DMS 273 treated with DMSO at 0.1 percent for 48 hours (cell line): ENCODE results near the gene SRCAP.
"Not testable (repeated sequence)": the region's sequence is repeated elsewhere in the genome, so short reads cannot be mapped to it uniquely, and the experiment has no call there.

Experiments
- DNase-seq: peaks from one replicate; lab custom pipeline; 2025; lab: John Stamatoyannopoulos, UW

SRCAP gene

DNA sequence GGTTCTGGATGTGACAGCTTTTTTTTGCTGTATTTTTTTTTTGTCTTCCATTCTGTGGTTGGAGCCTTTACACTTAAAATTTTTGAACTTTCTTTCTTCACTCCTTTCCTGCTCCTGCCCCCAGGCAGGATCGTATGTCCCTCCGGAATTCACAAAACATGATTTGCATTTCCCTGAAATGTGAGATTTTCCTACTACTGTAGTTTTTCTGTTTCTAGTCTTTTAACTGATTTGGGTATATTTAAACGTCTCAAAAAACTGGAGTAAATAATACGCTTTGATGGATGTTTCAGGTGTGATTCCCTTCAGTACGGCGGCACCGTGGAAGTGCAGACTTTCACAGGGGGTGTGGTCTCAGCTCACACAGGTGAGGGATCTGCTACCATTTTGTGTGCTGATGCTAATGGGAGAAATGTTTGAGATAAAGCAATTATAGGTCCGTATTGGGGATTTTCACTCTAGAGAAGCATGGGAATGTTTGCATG, 686 bp downstream of the SRCAP start:
- no peak for DNase-seq

DNA sequence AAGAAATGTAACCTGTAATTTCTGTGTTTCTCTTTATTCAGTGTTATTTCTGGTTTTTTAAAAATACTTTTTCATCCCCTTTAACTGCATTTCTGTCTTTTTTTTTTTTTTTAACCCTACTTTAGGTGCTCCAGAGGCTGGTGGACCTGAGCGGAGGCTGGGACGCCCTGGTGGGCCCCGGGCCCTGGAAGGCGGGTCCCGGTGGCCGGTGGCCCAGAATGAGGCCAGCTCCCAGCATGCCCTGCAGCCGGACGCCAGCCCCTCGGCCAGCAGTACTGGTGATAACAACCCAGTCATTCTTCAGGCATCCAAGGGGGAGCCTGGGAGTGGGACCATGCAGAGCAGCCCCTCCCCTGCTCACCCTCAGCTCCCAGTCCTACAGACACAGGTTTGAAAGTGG, 1.5 kb downstream of the SRCAP start:
- no peak for DNase-seq

GRCh38 chr16:30700971-30701370, 2.0 kb downstream of the SRCAP start:
- no peak for DNase-seq

GRCh38 chr16:30703071-30703470, 4.1 kb downstream of the SRCAP start:
- not testable (repeated sequence) for DNase-seq

- DNase-seq: no peak
Observed at GRCh38 chr16:30703971-30704370, 5.0 kb downstream of the SRCAP start.

GRCh38 chr16:30706046-30706445, 7.1 kb downstream of the SRCAP start:
- no peak for DNase-seq

GRCh38 chr16:30710971-30711370, 12.0 kb downstream of the SRCAP start:
- no peak for DNase-seq

DNA sequence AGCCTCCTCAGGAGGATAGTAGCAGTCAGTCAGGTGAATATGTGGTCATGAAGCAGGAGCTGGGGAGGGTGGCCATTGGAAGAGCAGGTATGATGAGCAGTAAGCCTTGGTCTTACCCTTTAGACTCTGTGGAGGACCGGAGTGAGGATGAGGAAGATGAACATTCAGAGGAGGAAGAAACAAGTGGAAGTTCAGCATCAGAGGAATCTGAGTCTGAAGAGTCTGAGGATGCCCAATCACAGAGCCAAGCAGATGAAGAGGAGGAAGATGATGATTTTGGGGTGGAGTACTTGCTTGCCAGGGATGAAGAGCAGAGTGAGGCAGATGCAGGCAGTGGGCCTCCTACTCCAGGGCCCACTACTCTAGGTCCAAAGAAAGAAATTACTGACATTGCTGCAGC, 12.7 kb downstream of the SRCAP start:
- no peak for DNase-seq

DNA sequence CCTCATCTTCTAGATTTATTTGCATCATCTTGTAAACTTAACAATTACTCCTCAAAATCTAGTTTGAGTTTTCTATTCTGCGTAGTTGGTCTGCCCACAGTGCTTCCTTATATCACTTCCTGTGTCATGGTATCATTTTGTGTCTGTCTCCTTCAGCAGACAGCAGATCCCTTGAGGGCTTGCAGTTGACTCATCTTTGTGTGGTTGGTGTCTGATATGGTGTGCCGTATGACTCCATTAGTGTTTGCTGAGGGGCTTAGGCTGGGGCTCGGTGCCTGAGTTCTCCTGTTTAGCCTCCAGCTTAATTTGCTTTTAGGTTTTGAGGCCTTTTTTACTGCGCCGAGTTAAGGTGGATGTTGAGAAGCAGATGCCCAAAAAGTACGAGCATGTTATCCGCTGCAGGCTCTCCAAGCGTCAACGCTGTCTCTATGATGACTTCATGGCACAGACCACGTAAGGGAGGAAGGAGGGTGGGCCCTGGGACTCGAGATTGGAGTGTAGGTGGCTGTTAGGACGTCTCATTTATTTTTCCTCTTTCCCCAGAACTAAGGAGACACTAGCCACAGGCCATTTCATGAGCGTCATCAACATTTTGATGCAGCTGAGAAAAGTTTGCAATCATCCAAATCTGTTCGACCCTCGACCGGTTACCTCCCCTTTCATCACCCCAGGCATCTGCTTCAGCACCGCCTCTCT, 16.9 kb downstream of the SRCAP start:
- DNase-seq: no peak

DNA sequence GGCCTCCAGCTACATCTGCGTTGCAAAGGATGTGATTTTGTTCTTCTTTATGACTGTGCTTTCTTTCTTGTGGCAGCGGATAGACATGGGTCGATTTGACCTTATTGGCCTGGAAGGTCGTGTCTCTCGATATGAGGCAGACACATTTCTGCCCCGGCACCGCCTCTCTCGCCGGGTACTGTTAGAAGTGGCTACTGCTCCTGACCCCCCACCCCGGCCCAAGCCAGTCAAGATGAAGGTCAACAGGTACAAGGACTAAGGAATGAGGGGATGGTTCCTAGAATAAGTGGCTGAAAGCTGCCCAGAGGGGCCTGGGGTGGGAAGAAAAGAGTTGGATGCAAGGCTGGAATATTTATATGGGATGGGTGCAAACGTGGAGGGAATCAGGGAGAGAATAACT, 21.1 kb downstream of the SRCAP start:
- no peak for DNase-seq

- no peak for DNase-seq
Observed at GRCh38 chr16:30720694-30721093, 21.7 kb downstream of the SRCAP start.

- DNase-seq: no peak
Observed at GRCh38 chr16:30721167-30721566, 22.2 kb downstream of the SRCAP start.

DNA sequence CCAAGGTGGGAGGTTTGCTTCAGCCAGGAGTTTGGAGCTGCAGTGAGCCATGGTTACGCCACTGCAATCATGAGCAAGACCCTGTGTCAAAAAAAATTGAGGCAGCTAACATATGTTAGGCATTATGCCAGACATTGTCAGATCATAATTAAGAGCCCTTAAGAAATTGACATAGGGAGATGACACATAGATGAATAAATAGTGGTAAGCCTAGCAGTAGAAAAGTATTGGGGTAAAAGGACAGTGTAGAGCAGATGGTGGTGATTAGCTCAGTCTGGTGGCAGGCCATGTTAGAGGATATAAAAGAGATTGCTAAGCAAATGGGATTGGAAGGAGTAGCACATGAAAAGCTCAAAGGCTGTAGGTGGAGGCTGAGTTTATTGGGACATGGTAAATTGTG, 22.6 kb downstream of the SRCAP start:
- no peak for DNase-seq

DNA sequence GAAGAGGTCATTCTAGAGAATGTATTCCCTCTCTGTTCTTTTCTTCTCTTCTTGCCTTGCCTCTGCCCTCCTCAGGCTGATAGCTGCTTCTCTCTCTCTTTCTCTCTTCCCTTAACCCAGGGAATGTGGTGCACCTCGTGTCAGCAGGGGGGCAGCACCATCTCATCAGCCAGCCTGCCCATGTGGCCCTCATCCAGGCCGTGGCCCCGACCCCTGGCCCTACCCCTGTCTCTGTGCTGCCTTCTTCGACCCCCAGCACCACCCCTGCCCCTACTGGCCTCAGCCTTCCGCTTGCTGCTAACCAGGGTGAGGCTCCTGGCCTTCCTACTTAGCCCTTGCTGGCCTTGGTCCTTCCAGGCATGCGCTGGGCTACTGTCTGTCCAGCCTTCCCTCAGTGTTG, 23.5 kb downstream of the SRCAP start:
- no peak for DNase-seq

DNA sequence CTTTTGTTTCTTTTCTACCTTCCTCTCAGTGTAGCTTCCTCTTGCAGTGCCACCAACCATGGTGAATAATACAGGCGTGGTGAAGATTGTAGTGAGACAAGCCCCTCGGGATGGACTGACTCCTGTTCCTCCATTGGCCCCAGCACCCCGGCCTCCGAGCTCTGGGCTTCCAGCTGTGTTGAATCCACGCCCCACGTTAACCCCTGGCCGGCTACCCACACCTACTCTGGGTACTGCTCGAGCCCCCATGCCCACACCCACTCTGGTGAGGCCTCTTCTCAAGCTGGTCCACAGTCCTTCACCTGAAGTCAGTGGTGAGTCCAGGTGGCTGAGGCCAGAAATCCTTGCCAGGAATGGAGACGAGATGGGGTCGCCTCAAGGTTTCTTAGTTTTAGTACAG, 23.9 kb downstream of the SRCAP start:
- no peak for DNase-seq

GRCh38 chr16:30723725-30724355, 24.9 kb downstream of the SRCAP start:
- no peak for DNase-seq

DNA sequence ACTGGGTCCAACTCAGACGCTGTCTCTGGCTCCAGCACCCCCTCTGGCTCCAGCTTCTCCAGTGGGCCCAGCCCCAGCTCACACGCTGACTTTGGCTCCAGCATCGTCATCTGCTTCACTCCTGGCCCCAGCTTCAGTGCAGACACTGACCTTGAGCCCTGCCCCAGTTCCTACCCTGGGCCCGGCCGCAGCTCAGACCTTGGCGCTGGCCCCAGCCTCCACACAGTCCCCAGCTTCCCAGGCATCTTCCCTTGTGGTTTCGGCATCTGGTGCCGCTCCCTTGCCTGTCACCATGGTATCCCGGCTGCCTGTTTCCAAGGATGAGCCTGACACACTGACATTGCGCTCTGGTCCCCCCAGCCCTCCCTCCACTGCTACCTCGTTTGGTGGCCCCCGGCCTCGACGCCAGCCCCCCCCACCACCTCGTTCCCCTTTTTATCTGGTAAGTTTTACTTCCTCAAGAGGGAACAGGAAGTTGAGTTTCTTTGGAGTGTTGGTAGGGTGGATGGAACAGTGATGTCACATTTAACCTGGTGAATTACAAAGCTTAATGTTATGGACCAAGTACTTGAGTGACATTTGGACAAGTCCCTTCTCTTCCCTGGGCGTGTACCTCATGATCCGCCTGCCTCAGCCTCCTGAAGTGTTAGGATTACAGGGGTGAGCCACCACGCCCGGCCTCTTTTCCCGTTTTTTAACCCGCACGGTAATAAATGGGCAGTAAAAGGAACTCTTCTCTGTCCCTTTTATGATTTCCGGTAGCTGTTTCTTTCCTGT, 25.9 kb downstream of the SRCAP start:
- no peak for DNase-seq

GRCh38 chr16:30725418-30725792, 26.4 kb downstream of the SRCAP start:
- DNase-seq: no peak

DNA sequence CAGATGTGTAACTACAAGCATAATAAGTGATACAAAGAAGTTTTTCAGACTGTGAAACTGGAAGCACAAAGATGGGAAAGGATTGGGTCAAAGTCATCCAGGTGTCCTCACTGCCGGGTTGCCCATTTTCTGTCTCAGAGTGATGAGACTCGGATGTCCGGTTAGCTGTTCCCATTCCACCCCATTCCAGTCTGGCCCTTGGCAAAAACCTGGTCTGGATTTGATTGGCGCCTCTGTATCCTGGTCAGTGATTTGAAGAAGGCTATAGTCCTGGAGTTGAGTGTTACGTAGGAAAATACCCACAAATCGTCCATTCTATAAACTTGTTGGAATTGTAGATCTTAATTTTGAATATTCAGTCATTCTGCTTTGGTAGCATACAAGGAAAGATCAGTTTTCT, 29.4 kb downstream of the SRCAP start:
- no peak for DNase-seq

GRCh38 chr16:30728899-30729672, 30.1 kb downstream of the SRCAP start:
- DNase-seq: no peak

DNA sequence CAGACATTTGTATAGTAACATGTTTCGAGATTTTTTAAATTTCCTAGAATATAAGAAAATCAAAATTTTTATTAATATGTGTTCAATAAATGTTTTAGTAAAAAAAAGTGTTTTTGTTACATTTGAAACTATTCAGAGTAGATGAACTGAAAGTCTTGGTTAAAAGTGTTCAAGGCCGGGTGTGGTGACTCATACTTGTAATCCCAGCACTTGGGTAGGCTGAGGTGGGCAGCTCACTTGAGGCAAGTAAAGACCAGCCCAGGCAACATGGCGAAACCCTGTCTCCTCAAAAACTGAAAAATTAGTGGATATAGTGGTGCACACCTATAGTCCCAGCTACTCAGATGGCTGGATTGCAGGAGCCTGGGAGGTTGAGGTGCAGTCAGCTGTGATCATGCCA, 32.4 kb downstream of the SRCAP start:
- DNase-seq: no peak
